Esophagus muscularis mucosa (tissue), 4 donors: ENCODE results near the gene SPC25.

Experiments
- EP300 ChIP-seq: sonication (generic); formaldehyde crosslinking; IDR thresholded peaks from one replicate; pipeline ENCODE4 v1.6.1; 2017; ENCODE audit warnings: antibody characterized with exemption
- POLR2A ChIP-seq: fragments of 450-650 bp; IDR thresholded peaks from one replicate; pipeline ENCODE4 v1.6.1; 2017; ENCODE audit warnings: antibody characterized with exemption, moderate library complexity, mild to moderate bottlenecking, low read depth
- POLR2AphosphoS5 ChIP-seq, 2 donors: sonication (generic); formaldehyde crosslinking; IDR thresholded peaks; one replicate each; pipeline ENCODE4 v1.6.1; 2017; ENCODE audit warnings: antibody characterized with exemption in 2 of 2
- TF ChIP-seq, protein P1 (sequence below), 3 experiments: fragments of 200-600 bp in 2 of 3; fragments of 450-650 bp in 1 of 3; sonication (generic) in 2 of 3; IDR thresholded peaks; one replicate each; pipeline ENCODE4 v1.5.1; 2017 to 2019; ENCODE audit warnings: antibody characterized with exemption in 3 of 3, mild to moderate bottlenecking in 2 of 3, moderate library complexity in 1 of 3

GRCh38 chr2:168930242-168930641 is 40.0 kb upstream of the SPC25 start:
- no peak for TF ChIP-seq POLR2A
- TF ChIP-seq, protein P1, sequence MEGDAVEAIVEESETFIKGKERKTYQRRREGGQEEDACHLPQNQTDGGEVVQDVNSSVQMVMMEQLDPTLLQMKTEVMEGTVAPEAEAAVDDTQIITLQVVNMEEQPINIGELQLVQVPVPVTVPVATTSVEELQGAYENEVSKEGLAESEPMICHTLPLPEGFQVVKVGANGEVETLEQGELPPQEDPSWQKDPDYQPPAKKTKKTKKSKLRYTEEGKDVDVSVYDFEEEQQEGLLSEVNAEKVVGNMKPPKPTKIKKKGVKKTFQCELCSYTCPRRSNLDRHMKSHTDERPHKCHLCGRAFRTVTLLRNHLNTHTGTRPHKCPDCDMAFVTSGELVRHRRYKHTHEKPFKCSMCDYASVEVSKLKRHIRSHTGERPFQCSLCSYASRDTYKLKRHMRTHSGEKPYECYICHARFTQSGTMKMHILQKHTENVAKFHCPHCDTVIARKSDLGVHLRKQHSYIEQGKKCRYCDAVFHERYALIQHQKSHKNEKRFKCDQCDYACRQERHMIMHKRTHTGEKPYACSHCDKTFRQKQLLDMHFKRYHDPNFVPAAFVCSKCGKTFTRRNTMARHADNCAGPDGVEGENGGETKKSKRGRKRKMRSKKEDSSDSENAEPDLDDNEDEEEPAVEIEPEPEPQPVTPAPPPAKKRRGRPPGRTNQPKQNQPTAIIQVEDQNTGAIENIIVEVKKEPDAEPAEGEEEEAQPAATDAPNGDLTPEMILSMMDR (IDR thresholded peaks at IDR 0.05): no peak
- no peak for TF ChIP-seq POLR2AphosphoS5 (IDR thresholded peaks at IDR 0.05)
- no peak for TF ChIP-seq EP300
